Neural progenitor cell (in vitro differentiated cells): ENCODE measurements around the gene JAM2. TPM values are rescaled to one million over a fixed set of nuclear protein-coding genes. Genes with fewer than 3 reads are reported as not detected.
A peak's percentile ranks its signal among the peaks of the same experiment; 100 is the strongest.

Experiments
- DNase-seq: peaks from one replicate; pipeline ENCODE4 v3.0.0-alpha.2; 2016; ENCODE audit warnings: low spot score
- H2AFZ ChIP-seq: fragments of 200-600 bp; sonication (generic); replicated peaks from 2 replicates; pipeline ENCODE4 v1.6.1; 2016; ENCODE audit warnings: antibody characterized with exemption
- H3F3A ChIP-seq: fragments of 200-600 bp; sonication (generic); 2 replicates; pipeline ENCODE4 v1.6.1; 2016; ENCODE audit warnings: antibody characterized with exemption, low read depth
- H3K27ac ChIP-seq: fragments of 200-600 bp; sonication (generic); 2 replicates; pipeline ENCODE4 v1.5.1; 2016; ENCODE audit warnings: mild to moderate bottlenecking
- H3K27me3 ChIP-seq: fragments of 200-600 bp; sonication (generic); 2 replicates; pipeline ENCODE4 v1.6.1; 2016; ENCODE audit warnings: mild to moderate bottlenecking, moderate library complexity
- H3K36me3 ChIP-seq: fragments of 200-600 bp; sonication (generic); 2 replicates; pipeline ENCODE4 v1.5.1; 2016
- H3K4me1 ChIP-seq: fragments of 200-600 bp; sonication (generic); 2 replicates; pipeline ENCODE4 v1.6.1; 2016; ENCODE audit warnings: mixed run types
- H3K4me2 ChIP-seq: fragments of 200-600 bp; sonication (generic); 2 replicates; pipeline ENCODE4 v1.6.1; 2016
- H3K4me3 ChIP-seq: fragments of 200-600 bp; sonication (generic); 2 replicates; pipeline ENCODE4 v1.5.1; 2016
- H3K79me2 ChIP-seq: fragments of 200-600 bp; sonication (generic); 2 replicates; pipeline ENCODE4 v1.6.1; 2016; ENCODE audit warnings: low read depth
- H3K9ac ChIP-seq: fragments of 200-600 bp; sonication (generic); 2 replicates; pipeline ENCODE4 v1.6.1; 2016
- H3K9me3 ChIP-seq: fragments of 200-600 bp; sonication (generic); 2 replicates; pipeline ENCODE4 v1.5.1; 2016; ENCODE audit warnings: low read depth
- H4K20me1 ChIP-seq: fragments of 200-600 bp; sonication (generic); 2 replicates; pipeline ENCODE4 v1.6.1; 2016; ENCODE audit warnings: low read depth
- H3K27ac Mint-ChIP-seq: 3 replicates; pipeline ENCODE4 v1.8.0; 2021; ENCODE audit warnings: mixed read lengths
- H3K27me3 Mint-ChIP-seq: 2 replicates; pipeline ENCODE4 v1.8.0; 2022; ENCODE audit warnings: low read depth, mild to moderate bottlenecking, inconsistent platforms, moderate library complexity, mixed read lengths; ENCODE audit not compliant: insufficient read depth
- H3K36me3 Mint-ChIP-seq: 3 replicates; pipeline ENCODE4 v1.8.0; 2021; ENCODE audit warnings: mixed read lengths
- H3K4me1 Mint-ChIP-seq: 3 replicates; pipeline ENCODE4 v1.8.0; 2021; ENCODE audit warnings: mixed read lengths
- H3K4me3 Mint-ChIP-seq: 3 replicates; pipeline ENCODE4 v1.8.0; 2021; ENCODE audit warnings: mild to moderate bottlenecking, moderate library complexity, mixed read lengths
- H3K9me3 Mint-ChIP-seq: 3 replicates; pipeline ENCODE4 v1.8.0; 2020; ENCODE audit warnings: mixed read lengths
- CTCF ChIP-seq: fragments of 200-600 bp; sonication (generic); IDR thresholded peaks from 2 replicates; pipeline ENCODE4 v1.5.1; 2017; ENCODE audit warnings: antibody characterized with exemption, mild to moderate bottlenecking
- EZH2 ChIP-seq: fragments of 200-600 bp; sonication (generic); IDR thresholded peaks from 2 replicates; pipeline ENCODE4 v1.6.1; 2017; ENCODE audit warnings: antibody characterized with exemption, mild to moderate bottlenecking, moderate library complexity
- EZH2phosphoT487 ChIP-seq: fragments of 200-600 bp; sonication (generic); IDR thresholded peaks from 2 replicates; pipeline ENCODE4 v1.6.1; 2017; ENCODE audit warnings: antibody characterized with exemption
- total RNA-seq: library from RNA; depleted of rRNA; stranded (reverse); fragments of >200 nt; gene quantifications from 2 replicates; pipeline ENCODE4 v1.2.3, GENCODE V29; 2015; ENCODE audit warnings: low replicate concordance

JAM2 gene
- total RNA-seq, 1 donor from 2014 or later: 1.9 TPM

GRCh38 chr21:25640202-25640942 is 1.3 kb downstream of the JAM2 start:
- no peaks in the 10 kb centered on the region for H3K9me3 ChIP-seq
- peaks cover 8% of the 10 kb centered on the region for H3F3A ChIP-seq
- peak overlapping the region; percentile 73 for H3K27ac Mint-ChIP-seq
- peak overlapping the region; percentile 76 for H3K4me3 ChIP-seq
- peak overlapping the region; percentile 91 for H2AFZ ChIP-seq
- no peak overlapping the region for H3K27ac ChIP-seq
- H3K36me3 ChIP-seq: no peaks in the 10 kb centered on the region
- H3K4me3 Mint-ChIP-seq: peak overlapping the region; percentile 87
- H3K27me3 ChIP-seq: peaks cover 44% of the 10 kb centered on the region
- H3K4me1 Mint-ChIP-seq: peaks cover 32% of the 10 kb centered on the region
- H3K27me3 Mint-ChIP-seq: peaks cover 3% of the 10 kb centered on the region
- peak overlapping the region; percentile 84 for H3K4me2 ChIP-seq
- peaks cover 26% of the 10 kb centered on the region for H3K36me3 Mint-ChIP-seq
- TF ChIP-seq CTCF: no peak
- no peak for TF ChIP-seq EZH2
- TF ChIP-seq EZH2phosphoT487: no peak
- H3K9me3 Mint-ChIP-seq: peaks cover 3% of the 10 kb centered on the region
- H4K20me1 ChIP-seq: no peaks in the 10 kb centered on the region
- peak; percentile 59 for DNase-seq
- no peak overlapping the region for H3K9ac ChIP-seq
- H3K4me1 ChIP-seq: peaks cover 9% of the 10 kb centered on the region
- no peaks in the 10 kb centered on the region for H3K79me2 ChIP-seq

- no peaks in the 10 kb centered on the region for H3K36me3 ChIP-seq
- Mint-ChIP-seq H3K4me3 (peak overlapping the region; percentile 87), H3K36me3 (peaks cover 26% of the 10 kb centered on the region), H3K27me3 (peaks cover 3% of the 10 kb centered on the region), H3K4me1 (peaks cover 35% of the 10 kb centered on the region), H3K9me3 (peaks cover 3% of the 10 kb centered on the region), H3K27ac (peak overlapping the region; percentile 73)
- peaks cover 8% of the 10 kb centered on the region for H3F3A ChIP-seq
- peak overlapping the region; percentile 76 for H3K4me3 ChIP-seq
- H3K27ac ChIP-seq: no peak overlapping the region
- no peak for DNase-seq
- peak overlapping the region; percentile 84 for H3K4me2 ChIP-seq
- H3K4me1 ChIP-seq: peaks cover 9% of the 10 kb centered on the region
- H3K9me3 ChIP-seq: no peaks in the 10 kb centered on the region
- H3K79me2 ChIP-seq: no peaks in the 10 kb centered on the region
- TF ChIP-seq EZH2 (no peak), CTCF (no peak), EZH2phosphoT487 (no peak)
- H3K9ac ChIP-seq: no peak overlapping the region
- H4K20me1 ChIP-seq: no peaks in the 10 kb centered on the region
- peaks cover 44% of the 10 kb centered on the region for H3K27me3 ChIP-seq
- no peak overlapping the region for H2AFZ ChIP-seq
Observed at GRCh38 chr21:25640943-25641292, 1.9 kb downstream of the JAM2 start.

DNA sequence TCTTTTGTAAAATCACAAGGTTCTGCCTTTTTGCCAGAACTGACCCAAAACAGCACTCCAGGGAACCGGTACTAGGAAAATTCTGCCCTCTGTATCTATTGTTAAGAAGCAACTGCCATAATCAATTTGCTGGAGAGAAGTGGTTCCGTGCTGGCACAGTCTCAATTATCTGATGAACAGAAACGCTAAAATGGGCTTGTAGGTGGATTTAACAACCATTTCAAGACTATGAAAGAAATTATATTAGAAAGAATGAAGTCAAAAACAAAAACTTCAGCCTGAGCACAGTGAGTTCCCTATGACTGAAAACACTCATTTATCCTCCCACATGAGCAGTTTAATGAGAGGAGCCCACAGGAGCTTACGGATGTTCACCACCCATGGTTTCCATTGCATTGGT is 4.4 kb downstream of the JAM2 start:
- peaks cover 34% of the 10 kb centered on the region for H3K36me3 Mint-ChIP-seq
- Histone ChIP-seq H2AFZ (no peak overlapping the region), H3K36me3 (no peaks in the 10 kb centered on the region), H3K9ac (no peak overlapping the region), H3K4me2 (no peak overlapping the region), H3K4me3 (no peak overlapping the region), H3K9me3 (no peaks in the 10 kb centered on the region), H3K27ac (no peak overlapping the region), H3K79me2 (no peaks in the 10 kb centered on the region), H3F3A (peaks cover 11% of the 10 kb centered on the region), H4K20me1 (no peaks in the 10 kb centered on the region), H3K4me1 (peaks cover 21% of the 10 kb centered on the region), H3K27me3 (peaks cover 32% of the 10 kb centered on the region)
- no peak overlapping the region for H3K4me3 Mint-ChIP-seq
- no peaks in the 10 kb centered on the region for H3K27me3 Mint-ChIP-seq
- no peak for TF ChIP-seq EZH2phosphoT487
- no peak for TF ChIP-seq EZH2
- no peak for TF ChIP-seq CTCF
- H3K4me1 Mint-ChIP-seq: peaks cover 38% of the 10 kb centered on the region
- DNase-seq: no peak
- H3K9me3 Mint-ChIP-seq: peaks cover 5% of the 10 kb centered on the region
- no peak overlapping the region for H3K27ac Mint-ChIP-seq
